K562 (cell line): ENCODE measurements around the gene OPN1MW3. TPM values are rescaled to one million over a fixed set of nuclear protein-coding genes. Genes with fewer than 3 reads are reported as not detected.
"Not testable (repeated sequence)": the region's sequence is repeated elsewhere in the genome, so short reads cannot be mapped to it uniquely, and the experiment has no call there.

Source experiments
- ATAC-seq: fragments of 200-7000 bp; cut with Tn5 transposase; 3 replicates; pipeline ENCODE4 v1.9.1; 2020; ENCODE audit warnings: moderate library complexity
- BruUV-seq: library from RNA; stranded (reverse); fragments of 400-500 nt; replicated peaks from 2 replicates; lab custom pipeline; 2021; lab: Mats Ljungman, UMichigan
- CTCF ChIA-PET: fragments of 300-600 bp; formaldehyde crosslinking; extraction: SDS; loops from one replicate; lab custom pipeline; 2021; ENCODE audit warnings: low intra/inter-chr PET ratio; lab: Yijun Ruan, JAX
- POLR2A ChIA-PET: fragments of 300-600, 350-650 bp; sonication (Branson Sonifier 250); formaldehyde crosslinking; extraction: SDS; loops from one replicate; lab custom pipeline; 2021; ENCODE audit warnings: antibody characterized with exemption, inconsistent platforms; lab: Yijun Ruan, JAX
- DNase-seq, 4 experiments: peaks; one replicate each; pipeline versions ENCODE4 v3.0.0 to v3.0.0-alpha.2; 2011 to 2018; ENCODE audit warnings: low spot score in 3 of 4, mixed read lengths in 3 of 4; ENCODE audit errors: extremely low read depth in 1 of 4
- FAIRE-seq: peaks from 2 replicates; lab custom pipeline; 2011; peaks lifted over from hg19 to GRCh38; lab: Jason Lieb, UNC
- H2AFZ ChIP-seq: 2 replicates; pipeline ENCODE4 v1.6.0; 2011; ENCODE audit warnings: low read depth, low read length, control low read depth, inconsistent platforms
- H3K27ac ChIP-seq: fragments of 200-600 bp; 3 replicates; pipeline ENCODE4 v1.8.0; 2011; ENCODE audit warnings: low read depth, mild to moderate bottlenecking, control low read depth, inconsistent platforms, low read length, moderate library complexity, mixed read lengths; ENCODE audit errors: extremely low read depth
- H3K27me3 ChIP-seq, 2 experiments: fragments of 300-600 bp in 1 of 2; 2 replicates in 1 of 2; 3 replicates in 1 of 2; pipeline versions ENCODE4 v1.6.0 to v1.8.0; 2011; ENCODE audit warnings: inconsistent platforms in 2 of 2, low read length in 2 of 2, mild to moderate bottlenecking in 1 of 2, mixed read lengths in 1 of 2, moderate library complexity in 1 of 2; ENCODE audit not compliant: control insufficient read depth in 2 of 2, insufficient read depth in 2 of 2
- H3K36me3 ChIP-seq: fragments of 300-600 bp; 3 replicates; pipeline ENCODE4 v1.8.0; 2011; ENCODE audit warnings: mild to moderate bottlenecking, low read length, inconsistent platforms; ENCODE audit not compliant: control insufficient read depth, insufficient read depth
- H3K4me1 ChIP-seq, 2 experiments: fragments of 200-600 bp in 1 of 2; replicated peaks in 1 of 2; 2 replicates in 1 of 2; 3 replicates in 1 of 2; pipeline versions ENCODE4 v1.5.1 to v1.8.0; 2011; ENCODE audit warnings: inconsistent platforms in 2 of 2, low read length in 2 of 2, mild to moderate bottlenecking in 1 of 2, mixed read lengths in 1 of 2, moderate library complexity in 1 of 2; ENCODE audit not compliant: control insufficient read depth in 2 of 2, insufficient read depth in 2 of 2
- H3K4me2 ChIP-seq: 2 replicates; pipeline ENCODE4 v1.6.1; 2011; ENCODE audit warnings: low read length, control low read depth, inconsistent platforms, mixed read lengths; ENCODE audit not compliant: insufficient read depth
- H3K4me3 ChIP-seq: fragments of 200-600 bp; sonication (generic), shearing (Covaris generic); 2 replicates; pipeline ENCODE4 v1.5.1; 2016; ENCODE audit warnings: control low read depth, inconsistent platforms
- H3K79me2 ChIP-seq: fragments of 200-600 bp; 3 replicates; pipeline ENCODE4 v1.8.0; 2011; ENCODE audit warnings: low read length, inconsistent platforms; ENCODE audit not compliant: control insufficient read depth, insufficient read depth
- H3K9ac ChIP-seq, 2 experiments: 2 replicates each; pipeline versions ENCODE4 v1.6.0 to v1.6.1; 2011; ENCODE audit warnings: low read depth in 2 of 2, low read length in 2 of 2, control low read depth in 1 of 2, inconsistent platforms in 1 of 2, mild to moderate bottlenecking in 1 of 2, mixed read lengths in 1 of 2; ENCODE audit not compliant: insufficient read depth in 1 of 2
- H3K9me1 ChIP-seq: one replicate; pipeline ENCODE4 v1.6.0; 2011; ENCODE audit warnings: inconsistent platforms, mild to moderate bottlenecking, low read length, moderate library complexity; ENCODE audit not compliant: control insufficient read depth, insufficient read depth
- H3K9me3 ChIP-seq: replicated peaks from 2 replicates; pipeline ENCODE4 v1.5.1; 2011; ENCODE audit warnings: low read depth, low read length, inconsistent platforms; ENCODE audit not compliant: control insufficient read depth, insufficient read depth
- H4K20me1 ChIP-seq: replicated peaks from 2 replicates; pipeline ENCODE4 v1.6.1; 2011; ENCODE audit warnings: low read length, inconsistent platforms, mixed read lengths; ENCODE audit not compliant: control insufficient read depth, insufficient read depth
- CBFA2T3 ChIP-seq: fragments of 450-650 bp; IDR thresholded peaks from 2 replicates; pipeline ENCODE4 v1.6.1; 2017
- KDM1A ChIP-seq, 2 experiments: fragments of 450-650 bp; IDR thresholded peaks; 2 replicates each; pipeline ENCODE4 v1.6.1; 2016; ENCODE audit warnings: mild to moderate bottlenecking in 2 of 2
- TBP ChIP-seq: optimal IDR thresholded peaks from 2 replicates; pipeline ENCODE3; 2011; ENCODE audit warnings: low read depth, low read length, improper control_type of control experiment
- WGBS: fragments of 100-300 bp; shearing (Covaris generic); methylation state at CpG from one replicate; pipeline ENCODE4 v1.1.6; 2016; ENCODE audit warnings: low coverage, mixed read lengths; ENCODE audit not compliant: insufficient coverage; ENCODE audit errors: missing lambda C conversion rate; 5-methylcytosine and 5-hydroxymethylcytosine counted together
- in situ Hi-C: fragments of 300-500 bp; cut with MboI; formaldehyde crosslinking; loops from 4 replicates; pipeline ENCODE4 v1.15.0; 2018; ENCODE audit warnings: inconsistent platforms, mixed read lengths
- intact Hi-C: fragments of 100-400 bp; cut with micrococcal nuclease; formaldehyde crosslinking; loops from 2 replicates; pipeline ENCODE4 v1.14.2; 2022
- polyA plus RNA-seq, 8 experiments: library from polyadenylated mRNA; depleted of rRNA in 4 of 8; stranded (reverse) in 5 of 8; unstranded in 3 of 8; fragments of >200 nt; fragmentation: Nextera tagmentation in 2 of 8; fragmentation: Illumina TruSeq in 1 of 8; extraction: Ambion mirVana in 2 of 8; extraction: Trizol in 1 of 8; gene quantifications; 2 replicates each; pipeline versions ENCODE4 v1.2.1 to v1.2.3, GENCODE V29; 2011 to 2014; ENCODE audit warnings: inconsistent platforms in 1 of 8, missing spikeins in 1 of 8
- total RNA-seq, 7 experiments: library from RNA; depleted of rRNA in 6 of 7; stranded (reverse); fragments of >200 nt in 6 of 7; fragmentation: Illumina TruSeq in 2 of 7; extraction: Trizol in 2 of 7; gene quantifications; 2 replicates each; pipeline versions ENCODE4 v1.2.1 to v1.2.3, GENCODE V29; 2011 to 2021; ENCODE audit warnings: low replicate concordance in 1 of 7

The OPN1MW3 gene
- total and polyA plus RNA-seq, 9 of the 15 experiments (the other 6 are each of a cell fraction or from before 2014, with no cell fraction given) = not detected

GRCh38 chrX:154239982-154240503 is 17.3 kb upstream of the OPN1MW3 start:
- not testable (repeated sequence) for DNase-seq

GRCh38 chrX:154247377-154248045 is 9.9 kb upstream of the OPN1MW3 start:
- POLR2A ChIA-PET, H3K79me2 ChIP-seq, CTCF ChIA-PET: not testable (repeated sequence)

More at GRCh38 chrX:154239982-154240503, 17.3 kb upstream of the OPN1MW3 start:
- H3K27ac ChIP-seq, H3K4me2 ChIP-seq, H3K9me1 ChIP-seq, H2AFZ ChIP-seq, H3K27me3 ChIP-seq, H4K20me1 ChIP-seq, H3K9ac ChIP-seq, POLR2A ChIA-PET, H3K36me3 ChIP-seq, in situ Hi-C loops, H3K9me3 ChIP-seq, intact Hi-C loops, BruUV-seq, H3K4me1 ChIP-seq, CTCF ChIA-PET, FAIRE-seq, ATAC-seq, H3K79me2 ChIP-seq, H3K4me3 ChIP-seq: not testable (repeated sequence)
- 28% methylated on average over 5 of the region's 8 CpGs for WGBS
- TF ChIP-seq TBP (peak; percentile 22), KDM1A (IDR thresholded peaks at IDR 0.05) (peak; percentile 54 to 60), CBFA2T3 (peak; percentile 44)

GRCh38 chrX:154248076-154248475 is 9.3 kb upstream of the OPN1MW3 start:
- H3K27me3 ChIP-seq, FAIRE-seq, H3K9ac ChIP-seq, CTCF ChIA-PET, H3K4me1 ChIP-seq, H3K79me2 ChIP-seq, H2AFZ ChIP-seq, H3K4me3 ChIP-seq, intact Hi-C loops, BruUV-seq, H3K36me3 ChIP-seq, H3K9me3 ChIP-seq, H3K9me1 ChIP-seq, H3K27ac ChIP-seq, in situ Hi-C loops, H3K4me2 ChIP-seq, DNase-seq, H4K20me1 ChIP-seq, POLR2A ChIA-PET: not testable (repeated sequence)
- peak; percentile 57 for ATAC-seq
- WGBS = no CpG with 5 or more reads among the region's 10 CpGs

More at GRCh38 chrX:154247377-154248045, 9.9 kb upstream of the OPN1MW3 start:
- DNase-seq, BruUV-seq, intact Hi-C loops, H3K4me3 ChIP-seq, H3K4me1 ChIP-seq, H3K36me3 ChIP-seq, in situ Hi-C loops, H3K27me3 ChIP-seq, H3K9me1 ChIP-seq, H4K20me1 ChIP-seq, FAIRE-seq, H3K9ac ChIP-seq, H3K9me3 ChIP-seq, H3K4me2 ChIP-seq, H2AFZ ChIP-seq, H3K27ac ChIP-seq: not testable (repeated sequence)
- no CpG with 5 or more reads among the region's 17 CpGs for WGBS
- peak; percentile 98 for ATAC-seq
